ENCODE measurements around the gene MT1H.
"Not testable (repeated sequence)": the region's sequence is repeated elsewhere in the genome, so short reads cannot be mapped to it uniquely, and the experiment has no call there.

The MT1H gene

DNA sequence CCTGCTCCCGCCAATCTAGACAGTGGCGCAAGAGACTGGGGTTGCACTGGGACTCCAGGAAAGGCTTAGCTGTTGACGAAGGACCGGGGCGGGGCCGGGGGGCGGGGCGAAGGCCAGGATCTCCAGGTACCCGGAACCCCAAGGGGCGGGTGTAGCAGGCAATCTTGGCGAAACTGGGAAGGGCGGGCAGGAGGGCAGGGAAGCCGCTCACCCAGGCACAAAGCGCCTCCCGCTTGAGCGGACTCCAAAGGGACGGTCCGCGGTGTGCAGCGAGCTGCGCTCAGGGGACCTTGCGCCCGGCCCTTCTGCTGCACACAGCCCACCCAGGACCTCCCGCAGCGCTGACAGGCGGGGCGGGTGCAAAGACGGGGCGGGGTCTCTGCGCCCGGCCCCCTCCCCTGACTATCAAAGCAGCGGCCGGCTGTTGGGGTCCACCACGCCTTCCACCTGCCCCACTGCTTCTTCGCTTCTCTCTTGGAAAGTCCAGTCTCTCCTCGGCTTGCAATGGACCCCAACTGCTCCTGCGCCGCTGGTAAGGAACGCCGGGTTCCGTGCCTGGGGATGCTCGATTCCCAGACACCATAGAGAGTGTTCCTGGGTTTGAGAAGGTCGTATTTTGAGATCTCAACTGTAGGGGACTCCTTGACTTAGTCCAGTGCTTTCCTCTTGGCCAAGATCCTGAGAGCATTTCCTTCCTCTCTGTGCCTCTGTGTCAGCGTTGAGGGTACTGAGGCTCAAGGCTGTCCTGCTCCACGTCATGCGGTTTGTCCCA is 11.9 kb upstream of the MT1H start, which contains the start of gene MT1F:
TSS of gene MT1F (plus strand) at position 405 of the 772 bp plus-strand sequence. CDS start at position 505, 100 bp downstream.
- TF ChIP-seq, protein P1, sequence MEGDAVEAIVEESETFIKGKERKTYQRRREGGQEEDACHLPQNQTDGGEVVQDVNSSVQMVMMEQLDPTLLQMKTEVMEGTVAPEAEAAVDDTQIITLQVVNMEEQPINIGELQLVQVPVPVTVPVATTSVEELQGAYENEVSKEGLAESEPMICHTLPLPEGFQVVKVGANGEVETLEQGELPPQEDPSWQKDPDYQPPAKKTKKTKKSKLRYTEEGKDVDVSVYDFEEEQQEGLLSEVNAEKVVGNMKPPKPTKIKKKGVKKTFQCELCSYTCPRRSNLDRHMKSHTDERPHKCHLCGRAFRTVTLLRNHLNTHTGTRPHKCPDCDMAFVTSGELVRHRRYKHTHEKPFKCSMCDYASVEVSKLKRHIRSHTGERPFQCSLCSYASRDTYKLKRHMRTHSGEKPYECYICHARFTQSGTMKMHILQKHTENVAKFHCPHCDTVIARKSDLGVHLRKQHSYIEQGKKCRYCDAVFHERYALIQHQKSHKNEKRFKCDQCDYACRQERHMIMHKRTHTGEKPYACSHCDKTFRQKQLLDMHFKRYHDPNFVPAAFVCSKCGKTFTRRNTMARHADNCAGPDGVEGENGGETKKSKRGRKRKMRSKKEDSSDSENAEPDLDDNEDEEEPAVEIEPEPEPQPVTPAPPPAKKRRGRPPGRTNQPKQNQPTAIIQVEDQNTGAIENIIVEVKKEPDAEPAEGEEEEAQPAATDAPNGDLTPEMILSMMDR (IDR thresholded peaks at IDR 0.05; ENCODE audit: low read depth, low read length), result no peak
- H3K27me3 ChIP-seq (ENCODE audit: insufficient read depth, low read depth, severe bottlenecking), result no peaks in the 10 kb centered on the region
- H3K9me3 ChIP-seq (ENCODE audit: severe bottlenecking), result no peaks in the 10 kb centered on the region
- no peak within 1 kb of the TSS for H3K4me3 ChIP-seq (ENCODE audit: low read depth, low read length)
- no peak for DNase-seq
- H3K36me3 ChIP-seq, result no peaks in the 10 kb centered on the region
- no peak within 1 kb of the TSS for H3K27ac ChIP-seq

DNA sequence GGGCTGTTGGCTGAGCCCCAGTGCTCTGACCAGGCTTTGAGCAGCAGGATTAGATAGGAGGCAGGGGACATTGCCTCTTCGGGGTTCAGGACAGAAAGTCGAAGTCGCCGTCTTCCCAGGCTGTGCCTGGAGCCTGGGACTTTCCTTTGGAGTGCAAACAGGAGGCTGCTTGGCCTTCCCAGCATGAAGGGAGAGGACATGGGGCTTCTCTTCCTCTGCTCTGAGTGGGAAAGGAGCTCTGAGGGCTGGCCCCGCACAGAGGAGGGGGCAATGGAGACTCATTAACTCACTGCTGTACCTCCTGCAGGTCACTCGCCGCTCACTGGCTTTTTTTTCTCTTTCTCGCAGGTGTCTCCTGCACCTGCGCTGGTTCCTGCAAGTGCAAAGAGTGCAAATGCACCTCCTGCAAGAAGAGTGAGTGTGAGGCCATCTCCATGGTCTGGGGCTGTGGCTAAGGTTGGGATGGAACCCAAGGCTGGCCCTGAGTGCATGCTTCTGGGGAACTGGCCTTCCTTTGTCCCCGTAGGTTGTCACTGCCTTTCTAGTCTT is 11.2 kb upstream of the MT1H start:
- no peaks in the 10 kb centered on the region for H3K9me3 ChIP-seq (ENCODE audit: severe bottlenecking)
- no peak overlapping the region for H3K27ac ChIP-seq
- no peak overlapping the region for H3K4me3 ChIP-seq (ENCODE audit: low read depth, low read length)
- H3K36me3 ChIP-seq, result no peaks in the 10 kb centered on the region
- H3K27me3 ChIP-seq (ENCODE audit: insufficient read depth, low read depth, severe bottlenecking), result no peaks in the 10 kb centered on the region
- no peak for DNase-seq
- TF ChIP-seq, protein P1 (IDR thresholded peaks at IDR 0.05; ENCODE audit: low read depth, low read length), result no peak

DNA sequence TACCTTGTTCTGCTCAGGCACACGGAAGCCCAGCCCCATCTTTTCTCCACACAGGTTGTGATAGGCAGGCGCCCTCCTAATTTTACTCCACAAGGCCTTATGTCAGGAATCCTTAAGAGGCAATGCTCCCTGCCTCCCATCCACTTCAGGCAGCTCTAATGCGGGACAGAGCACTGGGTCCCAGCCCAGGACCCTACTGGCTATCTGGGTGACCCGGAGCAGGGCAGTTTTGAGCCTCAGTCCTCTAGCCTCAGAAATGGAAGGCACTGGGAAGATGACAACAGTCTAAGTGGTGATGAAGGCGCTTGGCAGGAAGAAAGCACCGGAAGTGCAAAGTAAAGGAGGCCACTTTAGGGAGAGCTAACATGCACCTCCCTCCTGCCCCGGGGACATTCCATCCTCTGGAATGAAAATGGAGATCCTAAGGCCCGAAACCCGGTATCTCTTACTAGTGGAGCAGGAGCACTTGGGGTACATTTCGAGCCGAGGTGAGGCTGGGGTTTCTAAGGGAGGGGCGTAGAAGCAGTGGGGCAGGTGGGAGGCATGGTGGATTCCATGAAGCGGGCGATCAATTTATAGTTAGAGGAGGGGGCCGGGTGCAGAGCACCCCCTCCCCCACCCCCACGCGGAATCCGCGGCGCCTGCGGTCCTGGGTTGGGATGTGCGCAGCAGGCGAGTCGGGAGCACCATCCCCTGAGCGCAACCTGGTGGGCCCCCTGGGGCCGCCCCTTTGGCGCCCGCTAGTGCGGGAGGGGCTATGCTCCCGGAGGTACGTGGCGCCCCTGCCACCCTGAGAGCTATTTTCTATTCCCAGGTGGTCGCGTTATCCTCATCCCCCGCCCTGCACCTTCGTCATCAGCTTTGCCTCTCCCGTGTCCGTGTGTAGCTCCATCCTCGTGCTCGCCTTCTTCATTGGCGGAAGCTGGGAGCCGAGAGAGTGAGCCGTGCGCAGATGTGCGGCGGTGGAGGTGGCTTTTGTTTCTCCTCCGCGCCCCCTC is 7.0 kb upstream of the MT1H start:
- Histone ChIP-seq H3K4me3 (ENCODE audit: low read depth, low read length) (no peak overlapping the region), H3K9me3 (ENCODE audit: severe bottlenecking) (no peaks in the 10 kb centered on the region), H3K27ac (no peak overlapping the region), H3K36me3 (no peaks in the 10 kb centered on the region), H3K27me3 (ENCODE audit: insufficient read depth, low read depth, severe bottlenecking) (no peaks in the 10 kb centered on the region)
- no peak for DNase-seq
- TF ChIP-seq, protein P1 (IDR thresholded peaks at IDR 0.05; ENCODE audit: low read depth, low read length), result no peak

DNA sequence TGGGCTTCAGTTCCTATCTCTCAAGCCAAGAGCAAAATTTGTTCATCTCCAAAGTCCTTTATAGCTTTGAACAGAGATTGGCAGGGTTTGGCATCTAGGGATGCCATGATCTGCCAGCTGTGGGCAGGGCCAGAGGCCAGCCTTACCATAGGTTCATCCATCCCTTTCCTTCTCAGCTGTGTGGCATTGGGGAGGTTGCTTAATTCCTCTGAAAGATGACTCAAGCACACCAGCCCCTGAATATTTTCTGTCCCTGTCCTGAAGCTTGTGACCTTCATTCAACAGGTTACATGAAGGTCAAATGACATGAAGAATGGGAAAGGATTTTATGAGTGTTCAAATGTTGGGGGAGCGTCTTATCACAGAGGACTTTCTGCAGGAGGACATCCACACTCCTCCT is 5.1 kb upstream of the MT1H start:
- DNase-seq, result no peak
- Histone ChIP-seq H3K9me3 (ENCODE audit: severe bottlenecking) (no peaks in the 10 kb centered on the region), H3K27ac (no peak overlapping the region), H3K4me3 (ENCODE audit: low read depth, low read length) (no peak overlapping the region), H3K27me3 (ENCODE audit: insufficient read depth, low read depth, severe bottlenecking) (no peaks in the 10 kb centered on the region), H3K36me3 (no peaks in the 10 kb centered on the region)
- TF ChIP-seq, protein P1 (IDR thresholded peaks at IDR 0.05; ENCODE audit: low read depth, low read length), result no peak

DNA sequence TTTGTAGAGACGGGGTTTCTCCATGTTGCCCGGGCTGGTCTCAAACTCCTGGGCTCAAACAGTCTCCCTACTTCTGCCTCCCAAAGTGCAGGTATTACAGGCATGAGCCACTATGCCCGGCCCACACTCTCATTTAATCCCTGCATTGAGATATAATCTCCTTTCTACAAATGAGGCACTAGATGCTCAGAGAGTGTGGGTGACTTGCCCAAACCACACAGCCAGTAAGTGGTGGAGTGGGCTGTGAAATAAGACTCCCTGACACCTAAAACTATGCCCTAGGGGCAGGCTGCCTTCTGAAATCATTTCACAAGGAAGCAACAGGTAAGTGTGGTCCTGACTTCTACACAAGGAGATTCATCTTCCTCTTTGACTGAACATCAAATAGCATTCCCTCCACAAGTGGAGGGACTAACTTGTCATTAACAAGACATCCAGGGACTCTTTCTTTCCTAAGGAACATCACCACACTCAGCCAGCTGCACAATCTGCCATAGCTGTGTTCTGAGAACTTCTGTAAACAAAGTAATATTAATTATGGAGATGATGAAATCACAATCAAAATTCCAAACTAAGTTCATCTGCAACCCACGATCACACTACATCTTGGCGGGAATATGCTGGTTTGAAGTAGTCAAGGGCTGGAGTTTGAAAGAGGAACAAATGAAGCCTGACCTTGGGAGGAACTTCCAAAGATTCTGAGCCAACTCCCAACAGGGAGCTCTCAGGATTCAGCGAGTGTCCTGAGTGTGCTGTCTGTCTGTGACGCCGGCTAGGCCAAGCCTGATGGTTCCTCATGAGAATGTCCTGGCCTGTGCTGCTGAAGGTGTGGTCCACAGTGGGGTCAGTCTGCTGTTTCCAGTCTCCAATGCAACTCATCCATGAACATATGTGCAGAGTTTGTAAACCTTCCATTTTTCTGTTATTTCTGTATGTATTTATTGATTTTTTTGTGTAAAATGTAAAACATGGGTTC is 4.0 kb upstream of the MT1H start:
- H3K9me3 ChIP-seq (ENCODE audit: severe bottlenecking); H3K27me3 ChIP-seq (ENCODE audit: insufficient read depth, low read depth, severe bottlenecking); DNase-seq; H3K36me3 ChIP-seq; H3K27ac ChIP-seq; H3K4me3 ChIP-seq (ENCODE audit: low read depth, low read length): not testable (repeated sequence)
